Endodermal cell (in vitro differentiated cells): ENCODE results near the gene CHMP1A. TPM values are rescaled to one million over a fixed set of nuclear protein-coding genes. Genes with fewer than 3 reads are reported as not detected.

ENCODE experiments used
- DNase-seq: peaks from one replicate; pipeline ENCODE4 v3.0.0-alpha.2; 2017
- H3K27ac ChIP-seq: 2 replicates; pipeline ENCODE4 v1.5.1; 2013; ENCODE audit warnings: mild to moderate bottlenecking, low read depth, low read length, moderate library complexity
- H3K27me3 ChIP-seq: 2 replicates; pipeline ENCODE4 v1.6.1; 2013; ENCODE audit warnings: mild to moderate bottlenecking, low read length, moderate library complexity; ENCODE audit not compliant: insufficient read depth, control insufficient read depth, poor library complexity, severe bottlenecking
- H3K36me3 ChIP-seq: 2 replicates; pipeline ENCODE4 v1.7.0; 2013; ENCODE audit warnings: mild to moderate bottlenecking, low read length, moderate library complexity; ENCODE audit not compliant: control insufficient read depth, insufficient read depth
- H3K4me1 ChIP-seq: one replicate; pipeline ENCODE4 v1.7.0; 2013; ENCODE audit warnings: low read length; ENCODE audit not compliant: control insufficient read depth, insufficient read depth
- H3K4me3 ChIP-seq: 2 replicates; pipeline ENCODE4 v1.5.1; 2013; ENCODE audit warnings: mild to moderate bottlenecking, low read length, moderate library complexity
- H3K9ac ChIP-seq: 2 replicates; pipeline ENCODE4 v1.6.1; 2013; ENCODE audit warnings: mild to moderate bottlenecking, low read length, moderate library complexity; ENCODE audit not compliant: poor library complexity, severe bottlenecking; ENCODE audit errors: extremely low read depth
- H3K9me3 ChIP-seq: 2 replicates; pipeline ENCODE4 v1.6.1; 2013; ENCODE audit warnings: mild to moderate bottlenecking, low read length, moderate library complexity; ENCODE audit not compliant: control insufficient read depth
- H3K27ac Mint-ChIP-seq: 2 replicates; pipeline ENCODE4 v1.8.0; 2020; ENCODE audit warnings: mixed read lengths
- H3K27me3 Mint-ChIP-seq: 2 replicates; pipeline ENCODE4 v1.8.0; 2021; ENCODE audit warnings: mild to moderate bottlenecking, mixed read lengths; ENCODE audit not compliant: insufficient read depth
- H3K36me3 Mint-ChIP-seq: 2 replicates; pipeline ENCODE4 v1.8.0; 2020; ENCODE audit warnings: low read depth, mixed read lengths
- H3K4me1 Mint-ChIP-seq: 2 replicates; pipeline ENCODE4 v1.8.0; 2020; ENCODE audit warnings: mixed read lengths
- H3K4me3 Mint-ChIP-seq: 2 replicates; pipeline ENCODE4 v1.8.0; 2020; ENCODE audit warnings: mild to moderate bottlenecking, moderate library complexity, mixed read lengths
- H3K9me3 Mint-ChIP-seq: 2 replicates; pipeline ENCODE4 v1.8.0; 2020; ENCODE audit warnings: mild to moderate bottlenecking, mixed read lengths
- WGBS, 2 experiments: methylation state at CpG; one replicate each; pipeline versions ENCODE4 v1.1.5 to v1.1.7; 2013; ENCODE audit warnings: missing lambda C conversion rate in 2 of 2, mixed read lengths in 1 of 2; ENCODE audit not compliant: insufficient coverage in 1 of 2, insufficient read length in 1 of 2; 5-methylcytosine and 5-hydroxymethylcytosine counted together
- total RNA-seq, 2 donors: library from RNA; stranded (reverse); fragmentation: NEBNext Ultra II Directional in 1 of 2; extraction: Animal tissue kit (Norgen Biotek cat#: 25700) in 1 of 2; gene quantifications; 2 replicates in 1 of 2; 3 replicates in 1 of 2; pipeline ENCODE4 v1.2.1, GENCODE V29; 2021
- TF ChIP-seq, protein P1 (sequence below): fragments of 200-600 bp; sonication (generic); conservative IDR thresholded peaks from 2 replicates; pipeline ENCODE4 v1.5.0; 2021; ENCODE audit warnings: antibody characterized with exemption, mild to moderate bottlenecking

Gene CHMP1A
- total RNA-seq, 2 donors from 2014 or later: 104 to 106 TPM

- WGBS, 2 experiments: 71 to 83% methylated on average over 25 to 28 of the region's 28 CpGs
- H3K4me3 Mint-ChIP-seq: no peak overlapping the region
- no peak for DNase-seq
Observed at GRCh38 chr16:89623511-89624261, 33.8 kb downstream of the CHMP1A start.

GRCh38 chr16:89621698-89622409, 35.7 kb downstream of the CHMP1A start:
- Mint-ChIP-seq H3K4me1 (peaks cover 5% of the 10 kb centered on the region), H3K27me3 (peaks cover 26% of the 10 kb centered on the region), H3K4me3 (no peak overlapping the region), H3K9me3 (no peaks in the 10 kb centered on the region), H3K27ac (no peak overlapping the region), H3K36me3 (no peaks in the 10 kb centered on the region)
- H3K4me3 ChIP-seq: no peak overlapping the region
- H3K27me3 ChIP-seq: no peaks in the 10 kb centered on the region
- 92 to 94% methylated on average over 20 to 32 of the region's 32 CpGs for WGBS, 2 experiments
- H3K4me1 ChIP-seq: no peaks in the 10 kb centered on the region
- TF ChIP-seq, protein P1, sequence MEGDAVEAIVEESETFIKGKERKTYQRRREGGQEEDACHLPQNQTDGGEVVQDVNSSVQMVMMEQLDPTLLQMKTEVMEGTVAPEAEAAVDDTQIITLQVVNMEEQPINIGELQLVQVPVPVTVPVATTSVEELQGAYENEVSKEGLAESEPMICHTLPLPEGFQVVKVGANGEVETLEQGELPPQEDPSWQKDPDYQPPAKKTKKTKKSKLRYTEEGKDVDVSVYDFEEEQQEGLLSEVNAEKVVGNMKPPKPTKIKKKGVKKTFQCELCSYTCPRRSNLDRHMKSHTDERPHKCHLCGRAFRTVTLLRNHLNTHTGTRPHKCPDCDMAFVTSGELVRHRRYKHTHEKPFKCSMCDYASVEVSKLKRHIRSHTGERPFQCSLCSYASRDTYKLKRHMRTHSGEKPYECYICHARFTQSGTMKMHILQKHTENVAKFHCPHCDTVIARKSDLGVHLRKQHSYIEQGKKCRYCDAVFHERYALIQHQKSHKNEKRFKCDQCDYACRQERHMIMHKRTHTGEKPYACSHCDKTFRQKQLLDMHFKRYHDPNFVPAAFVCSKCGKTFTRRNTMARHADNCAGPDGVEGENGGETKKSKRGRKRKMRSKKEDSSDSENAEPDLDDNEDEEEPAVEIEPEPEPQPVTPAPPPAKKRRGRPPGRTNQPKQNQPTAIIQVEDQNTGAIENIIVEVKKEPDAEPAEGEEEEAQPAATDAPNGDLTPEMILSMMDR: no peak
- H3K9me3 ChIP-seq: no peaks in the 10 kb centered on the region
- no peak for DNase-seq
- H3K27ac ChIP-seq: no peak overlapping the region
- no peak overlapping the region for H3K9ac ChIP-seq
- no peaks in the 10 kb centered on the region for H3K36me3 ChIP-seq

More at GRCh38 chr16:89623511-89624261, 33.8 kb downstream of the CHMP1A start:
- Histone ChIP-seq H3K36me3 (no peaks in the 10 kb centered on the region), H3K9me3 (no peaks in the 10 kb centered on the region), H3K4me3 (no peak overlapping the region), H3K4me1 (no peaks in the 10 kb centered on the region), H3K9ac (no peak overlapping the region), H3K27ac (no peak overlapping the region), H3K27me3 (no peaks in the 10 kb centered on the region)
- Mint-ChIP-seq H3K36me3 (no peaks in the 10 kb centered on the region), H3K9me3 (no peaks in the 10 kb centered on the region), H3K27ac (no peak overlapping the region), H3K27me3 (peaks cover 26% of the 10 kb centered on the region), H3K4me1 (peaks cover 5% of the 10 kb centered on the region)
- TF ChIP-seq, protein P1: no peak

GRCh38 chr16:89621136-89621697, 36.3 kb downstream of the CHMP1A start:
- WGBS, 2 experiments: 90 to 92% methylated on average over 7 to 18 of the region's 18 CpGs
- no peaks in the 10 kb centered on the region for H3K27me3 ChIP-seq
- no peak overlapping the region for H3K27ac ChIP-seq
- H3K27me3 Mint-ChIP-seq: peaks cover 26% of the 10 kb centered on the region
- no peak overlapping the region for H3K27ac Mint-ChIP-seq
- no peak for DNase-seq
- H3K9me3 ChIP-seq: no peaks in the 10 kb centered on the region
- H3K4me3 Mint-ChIP-seq: no peak overlapping the region
- H3K36me3 ChIP-seq: no peaks in the 10 kb centered on the region
- H3K9me3 Mint-ChIP-seq: peaks cover 2% of the 10 kb centered on the region
- no peaks in the 10 kb centered on the region for H3K4me1 ChIP-seq
- no peak overlapping the region for H3K9ac ChIP-seq
- TF ChIP-seq, protein P1: no peak
- peaks cover 5% of the 10 kb centered on the region for H3K4me1 Mint-ChIP-seq
- H3K36me3 Mint-ChIP-seq: no peaks in the 10 kb centered on the region
- no peak overlapping the region for H3K4me3 ChIP-seq
